Stimulated activated CD4-positive, alpha-beta T cell treated with anti-CD3 and anti-CD28 coated beads, Interleukin-4, amount 100 ng/mL, for 1 hour (primary cell): ENCODE results near the gene ACIN1.

Source experiments
- DNase-seq: peaks from one replicate; pipeline ENCODE4 v3.0.0-alpha.2; 2020

Gene ACIN1

DNA sequence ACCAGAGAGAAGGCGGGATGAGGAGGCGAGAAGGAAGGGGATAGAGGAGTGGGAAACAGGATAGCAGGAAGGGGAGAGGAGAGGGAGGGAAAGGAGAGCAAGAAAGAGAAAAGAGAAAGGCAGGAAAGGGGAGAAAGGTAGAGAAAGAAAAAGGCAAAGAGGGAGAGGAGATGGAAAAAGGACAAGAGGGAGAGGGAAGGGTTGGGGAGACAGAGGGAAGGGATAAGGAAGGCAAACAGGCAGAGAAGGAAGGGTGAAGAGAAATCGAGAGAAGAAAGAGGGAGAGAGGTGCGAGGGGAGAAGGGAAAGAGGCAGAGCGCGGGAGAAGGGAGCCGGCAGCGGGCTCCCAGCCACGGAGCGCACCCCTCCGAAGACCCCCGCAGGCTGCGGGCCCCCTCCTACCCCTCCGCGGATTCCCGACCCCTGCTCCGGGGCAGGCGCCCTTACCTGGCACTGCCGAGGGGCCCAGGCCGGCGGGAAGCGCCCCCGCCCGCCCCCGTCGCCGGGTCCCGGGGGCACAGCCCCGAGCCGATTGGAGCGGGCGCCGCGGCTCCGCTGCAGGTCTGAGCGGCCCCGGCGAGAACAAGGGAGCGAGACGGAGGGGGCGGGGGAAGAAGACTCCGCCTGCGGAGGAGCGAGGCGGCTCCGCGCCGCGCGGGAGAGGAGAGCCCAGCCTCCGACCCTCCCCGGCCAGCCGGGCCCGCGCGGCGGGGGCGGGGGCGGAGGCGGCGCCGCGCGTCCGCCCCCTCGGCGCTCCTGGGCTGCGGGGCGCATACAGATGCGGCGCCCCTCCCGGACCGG is 37.8 kb downstream of the ACIN1 start, which contains the start of gene CDH24:
CDH24 (minus strand) TSS at position 565 of the 801 bp plus-strand sequence. CDS start 1,787 bp downstream, outside the sequence.
- DNase-seq: peak; percentile 69

DNA sequence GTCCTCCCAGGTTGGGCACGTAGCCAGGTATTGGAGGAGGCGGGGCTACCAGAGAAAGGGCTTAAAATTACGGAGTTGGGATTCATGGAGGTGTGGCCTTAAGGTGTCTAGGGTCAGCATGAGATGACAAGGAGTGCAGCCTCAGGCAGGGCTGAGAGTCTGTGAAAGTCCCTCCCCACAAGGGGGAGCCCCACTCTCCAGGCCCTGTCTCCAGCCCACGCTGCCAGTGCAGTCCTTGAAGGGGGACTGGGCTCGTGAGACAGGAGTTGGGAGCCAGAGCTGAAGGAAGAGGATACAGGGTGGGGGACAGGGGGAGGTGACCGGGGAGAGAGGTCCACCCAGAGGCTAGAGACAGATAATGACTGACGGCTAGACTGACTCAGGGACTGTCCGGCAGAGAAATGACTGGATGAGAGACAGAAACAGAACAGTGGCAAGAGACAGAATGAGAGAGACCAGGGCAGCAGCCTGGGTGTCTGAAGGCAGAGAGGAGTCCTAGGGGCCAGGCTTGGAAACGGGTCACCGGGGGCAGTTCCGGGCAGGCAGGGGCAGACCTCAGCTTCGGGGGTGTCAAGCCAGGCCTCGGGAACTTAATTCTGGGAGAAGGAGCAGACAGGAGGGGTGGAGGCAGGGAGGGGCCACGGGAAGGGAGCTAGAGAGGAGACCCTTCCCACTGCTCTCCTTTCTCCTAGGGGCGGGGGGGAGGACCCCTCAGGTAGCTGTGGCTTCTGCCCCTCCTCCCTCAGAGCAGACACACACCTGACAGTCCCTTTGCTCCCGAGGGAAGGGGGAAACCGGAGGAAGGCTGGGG is 38.6 kb downstream of the ACIN1 start:
- DNase-seq: peak; percentile 68

DNA sequence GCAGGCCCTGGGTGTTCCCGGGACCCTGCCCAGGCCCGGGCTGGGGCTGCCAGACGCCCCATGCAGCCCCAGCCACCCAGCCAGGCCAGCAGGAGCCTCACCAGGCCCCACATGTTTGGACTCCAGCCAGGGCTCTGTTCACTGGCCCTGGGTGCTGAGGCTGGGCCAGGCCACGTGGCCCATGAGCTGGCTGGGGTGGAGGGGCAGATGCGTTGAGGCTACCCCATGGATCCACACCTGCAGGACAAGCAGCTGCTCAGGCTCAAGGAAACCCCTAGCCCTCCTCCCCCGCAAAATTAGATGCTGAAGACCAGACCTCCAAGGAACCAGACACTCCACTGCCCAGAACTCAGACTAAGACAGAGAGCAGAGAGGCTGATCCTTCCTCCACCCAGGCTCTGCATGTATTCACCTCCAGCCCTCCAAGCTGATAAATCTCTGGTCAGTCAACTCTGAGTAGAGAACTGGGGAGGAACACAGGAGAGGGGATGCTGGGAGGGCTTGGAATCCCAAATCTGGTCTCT is 39.3 kb downstream of the ACIN1 start:
- no peak for DNase-seq

DNA sequence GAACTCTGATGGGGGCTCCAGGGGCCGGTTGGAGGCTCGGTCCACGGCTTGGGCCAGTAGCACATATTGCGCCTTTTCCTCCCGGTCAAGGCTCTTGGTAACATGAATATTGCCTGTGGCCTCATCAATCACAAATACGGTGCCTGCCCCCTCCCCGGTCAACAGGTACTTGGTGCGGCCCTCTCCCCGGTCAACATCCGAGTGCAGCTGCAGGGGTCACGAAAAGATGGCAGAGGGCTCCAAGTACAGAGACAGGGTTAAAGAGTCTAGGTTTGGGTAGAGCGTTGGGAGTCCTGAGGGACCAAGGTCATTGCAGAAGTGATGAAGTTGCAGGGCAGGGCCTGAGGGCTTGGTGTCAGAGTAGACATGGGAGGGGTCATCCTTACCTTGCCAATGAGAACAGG is 39.8 kb downstream of the ACIN1 start:
- no peak for DNase-seq

DNA sequence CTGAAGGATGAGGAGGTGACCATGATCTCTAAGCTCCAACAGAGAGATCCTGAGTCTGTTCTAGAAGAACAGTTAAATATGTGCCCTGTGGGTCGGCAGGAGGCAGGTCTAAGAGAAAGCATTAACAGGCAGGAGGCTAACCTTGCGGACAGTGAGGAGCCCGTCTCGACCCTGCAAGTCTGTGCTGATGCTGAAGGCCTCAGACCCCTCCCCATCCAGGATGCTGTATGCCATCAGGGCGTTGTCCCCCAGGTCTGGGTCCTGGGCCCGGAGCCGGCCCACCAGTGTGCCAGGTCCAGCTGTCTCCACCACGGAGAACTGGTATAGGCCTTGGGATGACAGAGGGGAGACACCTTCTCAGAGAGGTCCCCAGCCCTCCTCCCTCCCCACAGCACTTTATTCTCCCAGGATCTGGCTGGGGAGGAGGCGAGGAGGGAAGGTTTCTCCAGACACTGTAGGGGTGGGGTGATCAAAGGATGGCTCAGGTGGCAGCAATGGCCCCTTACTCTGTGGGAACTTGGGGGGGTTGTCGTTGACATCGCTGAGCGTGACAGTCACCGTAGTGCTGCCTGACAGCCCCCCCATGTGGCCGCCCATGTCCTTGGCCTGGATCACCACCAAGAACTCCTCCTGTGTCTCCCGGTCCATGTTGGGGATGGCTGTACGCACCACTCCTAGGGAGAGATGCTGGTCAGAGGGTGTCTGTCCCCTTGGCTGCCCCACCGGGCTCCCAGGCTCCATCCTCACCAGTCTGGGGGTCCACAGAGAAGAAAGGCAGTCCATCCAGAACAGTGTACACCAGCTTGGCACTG is 40.7 kb downstream of the ACIN1 start:
- DNase-seq: peak; percentile 39

DNA sequence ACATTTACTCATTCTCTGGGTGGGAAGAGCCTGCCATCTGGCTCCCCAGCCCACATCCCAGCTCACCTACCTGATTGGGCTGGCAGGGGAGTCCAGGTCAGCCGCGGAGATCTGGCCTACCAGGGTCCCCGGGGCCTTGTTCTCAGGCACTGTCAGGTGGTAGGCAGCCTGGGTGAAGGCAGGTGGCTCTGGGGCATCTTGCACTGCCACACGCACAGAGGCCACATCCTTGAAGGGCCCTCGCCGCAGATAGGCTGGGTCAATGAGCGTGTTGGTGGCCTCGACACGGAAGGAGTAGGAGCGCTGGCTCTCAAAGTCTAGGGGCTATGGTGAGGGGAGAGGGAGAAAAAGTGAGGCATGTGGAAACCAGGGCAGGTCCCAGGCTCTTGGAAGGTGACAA is 41.5 kb downstream of the ACIN1 start:
- no peak for DNase-seq

DNA sequence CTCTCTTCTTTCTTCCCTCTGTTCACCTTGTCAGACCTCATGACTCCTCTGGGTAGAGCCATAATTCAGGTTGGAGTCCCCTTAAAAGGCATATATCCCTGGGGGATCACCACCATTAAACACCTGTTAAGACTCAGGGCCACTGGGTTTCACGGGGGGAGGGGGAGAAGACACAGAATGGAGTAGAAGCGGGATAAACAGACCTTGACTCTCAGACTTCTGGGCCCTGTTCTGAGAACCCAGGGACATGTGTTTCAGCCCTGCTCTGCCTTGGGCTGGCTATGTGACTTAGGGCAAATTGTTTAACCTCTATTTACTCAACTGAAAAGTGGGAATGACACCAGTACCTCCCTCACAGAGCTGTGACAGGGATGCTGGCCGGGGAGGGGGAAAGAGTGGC is 42.3 kb downstream of the ACIN1 start:
- no peak for DNase-seq

DNA sequence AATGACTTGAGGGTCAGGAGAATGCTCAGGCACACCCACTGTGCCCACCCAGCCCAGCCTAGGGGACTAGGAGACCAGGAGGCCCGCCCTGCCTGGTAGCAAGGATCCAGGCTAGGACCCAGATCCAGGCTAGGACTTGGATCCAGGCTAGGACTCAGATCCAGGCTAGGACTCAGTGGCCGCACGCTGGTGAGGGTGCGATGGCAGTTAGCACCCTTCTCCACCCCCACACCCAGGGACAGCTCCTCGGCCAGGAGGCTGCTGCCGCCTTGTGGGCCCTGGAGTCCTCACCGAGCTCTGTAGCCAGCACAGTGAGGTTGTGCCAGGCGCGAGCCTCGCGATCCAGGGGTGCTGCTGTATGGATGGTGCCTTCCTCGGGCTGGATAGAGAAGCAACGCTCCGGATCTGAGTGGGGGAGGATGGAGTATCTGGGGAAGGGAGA is 42.7 kb downstream of the ACIN1 start:
- DNase-seq: no peak

DNA sequence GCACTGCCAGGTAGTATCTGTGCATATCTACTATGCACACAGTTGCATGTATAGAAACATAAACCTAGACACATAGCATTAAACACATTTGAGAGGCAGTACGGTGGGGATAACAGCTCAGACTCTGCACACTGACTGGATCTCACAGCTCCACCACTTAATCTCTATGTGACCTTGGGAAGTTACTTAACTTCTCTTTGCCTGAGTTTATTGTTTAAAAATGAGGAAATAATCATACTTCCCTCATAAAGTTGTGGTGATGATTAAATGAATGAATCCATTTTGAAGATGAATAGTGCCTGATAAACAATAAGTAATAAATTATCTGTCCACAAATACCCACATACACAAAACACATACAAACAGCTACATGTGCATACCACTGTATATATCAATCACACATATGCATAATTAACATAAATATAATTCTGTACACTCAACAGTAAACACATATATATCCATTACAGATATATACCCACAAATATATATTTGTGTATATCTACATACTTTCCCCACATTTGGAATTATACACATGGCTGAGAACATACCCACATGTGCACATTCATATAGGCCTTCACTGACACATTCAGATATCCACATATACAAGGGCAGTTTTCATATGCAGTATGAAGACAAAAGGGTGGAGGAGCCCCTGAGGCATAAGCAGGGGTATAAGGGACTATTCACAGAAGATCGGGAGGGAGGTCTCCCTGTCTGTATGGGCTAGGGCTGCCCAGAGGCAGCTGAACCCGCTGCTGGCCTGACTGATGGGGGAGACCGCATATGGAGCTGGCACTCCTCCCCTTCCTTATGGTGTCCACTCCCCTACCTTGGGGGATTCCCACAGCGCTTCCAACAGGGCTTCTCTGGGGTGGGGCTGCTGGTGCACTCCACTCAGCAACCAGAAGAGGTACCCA is 43.5 kb downstream of the ACIN1 start:
- DNase-seq: no peak

DNA sequence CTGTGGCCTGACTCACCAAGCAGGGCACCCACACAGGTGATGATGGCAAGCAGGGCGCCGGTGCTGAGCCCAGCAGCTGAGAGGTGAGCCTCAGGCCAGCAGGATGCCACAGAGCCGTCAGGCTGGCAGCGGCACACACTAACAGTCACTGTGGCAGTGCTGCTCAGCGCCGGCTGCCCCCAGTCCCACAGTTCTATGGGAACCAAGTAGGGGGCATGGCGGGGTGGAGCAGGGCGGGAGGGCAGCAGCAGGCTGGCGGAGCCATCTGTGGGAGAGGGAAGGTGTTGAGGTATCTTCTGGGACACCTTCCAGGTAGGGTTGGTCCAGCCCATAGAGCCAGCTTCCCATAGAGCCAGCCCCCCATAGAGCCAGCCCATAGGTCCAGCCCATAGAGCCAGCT is 45.9 kb downstream of the ACIN1 start:
- DNase-seq: no peak

DNA sequence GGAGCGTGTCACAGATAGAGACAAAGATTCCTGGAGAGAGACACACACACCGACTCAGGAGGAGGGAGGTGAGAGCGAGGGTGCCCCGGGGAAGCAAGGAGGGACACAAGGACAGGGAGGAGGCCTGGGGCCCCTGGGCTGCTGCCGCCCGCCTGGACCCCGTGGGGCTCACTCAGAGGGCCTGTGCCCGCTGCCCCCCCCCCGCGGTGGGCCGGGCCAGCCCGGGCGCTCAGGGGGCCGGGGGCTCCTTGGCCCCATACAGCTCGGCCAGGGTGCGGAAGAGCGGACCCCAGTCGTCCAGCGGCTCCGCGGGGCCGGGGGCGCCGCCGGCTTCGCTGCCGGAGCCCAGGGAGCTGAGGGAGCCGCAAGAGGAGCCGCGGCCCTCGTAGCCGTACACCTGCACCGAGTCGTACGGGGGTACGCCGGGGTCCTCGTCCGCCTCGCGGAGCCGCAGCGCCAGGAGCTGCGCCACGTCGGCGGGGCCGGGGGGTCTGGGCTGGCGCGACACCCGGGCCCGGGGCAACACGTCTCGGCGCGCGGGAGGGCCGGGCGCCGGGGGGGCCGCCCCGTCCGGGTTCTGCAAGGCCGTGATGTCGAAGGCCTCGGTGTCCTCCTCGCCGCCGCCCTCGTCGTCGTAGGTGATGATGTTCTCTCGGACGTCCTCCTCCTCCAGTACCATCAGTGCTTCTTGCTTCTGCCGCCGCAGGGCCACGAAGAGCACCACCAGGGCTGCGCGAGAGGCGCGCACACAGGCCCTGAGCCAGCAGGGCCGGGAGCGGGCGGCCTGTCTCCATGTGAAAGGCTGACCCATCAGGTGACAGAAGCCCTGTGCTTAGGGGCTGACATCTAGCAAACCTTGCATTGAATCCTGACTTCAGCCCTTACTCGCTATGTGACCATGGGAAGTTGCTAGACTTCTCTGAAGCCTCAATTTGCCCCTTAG is 46.9 kb downstream of the ACIN1 start:
- DNase-seq: no peak

DNA sequence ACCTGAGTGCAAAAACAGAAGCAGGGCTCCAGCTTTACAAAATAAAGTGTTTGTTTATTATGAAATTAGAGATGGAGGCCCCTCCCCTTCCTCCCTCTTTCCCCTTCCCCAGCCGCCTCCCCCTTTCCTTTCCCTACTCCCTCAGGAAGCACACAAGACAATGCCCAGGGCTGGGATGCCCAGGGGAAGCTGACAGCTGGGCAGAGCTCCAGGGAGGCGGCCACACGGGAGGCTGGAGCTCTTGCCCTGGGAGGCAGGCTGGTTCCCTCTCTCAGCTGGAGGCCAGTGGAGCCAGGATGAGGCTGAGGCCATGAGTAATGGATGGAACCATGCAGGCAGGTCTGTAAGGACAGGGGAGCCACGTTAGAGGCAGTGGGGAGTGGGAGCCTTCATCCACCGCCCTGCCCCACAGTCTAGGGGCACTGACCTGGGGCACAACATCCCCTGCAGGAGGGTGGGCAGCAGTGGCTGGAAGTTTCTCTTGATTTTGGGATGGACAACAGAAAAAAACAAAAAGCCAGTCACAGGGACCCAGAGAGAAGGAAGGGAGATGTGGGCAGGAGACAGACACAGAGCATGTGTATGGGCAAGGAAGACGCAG is 47.8 kb downstream of the ACIN1 start:
- DNase-seq: no peak

DNA sequence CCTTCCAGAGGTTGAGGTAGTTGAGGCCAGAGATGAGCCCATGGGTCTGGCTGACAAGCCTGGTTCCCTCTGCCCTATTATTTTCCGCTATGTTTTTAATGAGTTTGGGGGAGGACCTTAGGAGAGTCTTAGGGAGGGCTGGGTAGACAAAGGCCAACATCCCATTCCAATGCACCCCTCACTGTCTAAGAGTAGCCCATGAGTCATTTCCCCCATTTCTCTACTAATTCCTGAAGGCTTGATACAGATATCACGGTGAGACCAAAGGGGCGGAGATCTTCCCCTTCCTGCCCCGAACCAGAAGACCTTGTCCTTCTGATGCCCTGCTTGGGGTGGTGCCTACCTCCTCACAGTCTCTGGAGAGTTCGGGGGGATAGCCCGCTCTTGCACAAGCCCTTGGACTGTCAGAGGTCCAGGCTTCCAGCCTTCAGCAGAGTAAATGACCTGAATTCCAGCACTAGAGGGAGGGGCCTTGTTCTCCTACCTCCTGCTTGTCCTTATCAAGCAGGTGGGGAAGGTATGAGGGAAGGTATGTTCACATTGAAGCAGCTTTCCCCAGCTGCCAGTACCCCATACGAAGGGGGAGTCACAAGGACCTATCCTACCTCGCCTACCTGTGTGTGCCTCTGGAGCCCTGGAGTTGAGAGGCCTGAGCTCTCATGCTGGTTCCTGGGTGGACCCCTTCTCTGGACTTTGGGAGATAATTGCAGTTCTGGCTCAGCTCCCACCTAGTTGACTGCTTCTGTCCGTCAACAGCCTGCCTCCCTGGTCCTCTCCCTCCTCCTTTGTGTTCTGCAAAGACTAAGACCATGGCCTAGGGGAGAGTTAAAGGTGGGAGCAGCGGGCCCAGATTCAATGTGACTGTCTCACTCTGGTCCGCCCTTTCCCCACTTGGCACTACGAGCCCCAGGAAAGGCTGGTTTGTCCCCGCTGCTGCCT is 49.2 kb downstream of the ACIN1 start:
- no peak for DNase-seq

DNA sequence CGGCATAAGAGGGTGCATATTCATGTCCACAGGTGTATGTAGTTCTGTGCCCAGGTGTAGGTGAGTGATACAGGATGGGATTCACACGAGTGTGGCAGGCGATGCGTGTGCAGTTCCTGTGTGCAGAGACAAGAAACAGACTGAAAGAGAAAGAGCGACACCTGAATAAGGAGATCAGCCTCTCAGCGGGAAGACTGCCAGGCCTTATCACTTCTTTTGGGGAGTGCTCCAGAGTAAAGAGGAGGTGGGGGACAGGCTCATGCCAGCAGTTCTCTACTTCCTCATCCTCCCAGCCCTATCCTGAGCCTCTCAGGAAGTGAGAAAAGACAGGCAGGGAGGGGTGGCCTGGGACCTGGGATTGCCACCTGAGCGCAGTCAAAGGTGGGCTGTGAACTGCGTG is 50.1 kb downstream of the ACIN1 start:
- DNase-seq: no peak

DNA sequence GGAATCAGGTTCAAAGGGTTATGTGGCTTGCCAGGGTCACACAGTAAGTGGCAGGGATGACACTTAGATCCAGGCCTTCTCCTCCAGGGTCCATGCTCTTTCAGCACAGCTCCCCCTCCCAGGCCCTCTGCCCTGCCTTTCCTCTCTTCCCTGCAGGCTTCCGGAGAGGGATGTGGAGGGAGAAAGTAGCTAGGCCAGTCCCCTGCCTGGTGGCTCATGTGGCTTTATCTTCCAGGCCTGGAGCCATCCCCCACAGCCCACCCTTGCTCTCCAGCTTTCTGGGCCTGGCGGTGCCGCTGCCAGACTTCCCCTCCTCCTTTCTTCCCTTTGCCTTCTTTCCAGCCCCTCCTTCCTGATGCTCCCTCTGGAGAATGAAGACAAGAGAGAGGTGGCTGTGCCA is 51.2 kb downstream of the ACIN1 start:
- no peak for DNase-seq

DNA sequence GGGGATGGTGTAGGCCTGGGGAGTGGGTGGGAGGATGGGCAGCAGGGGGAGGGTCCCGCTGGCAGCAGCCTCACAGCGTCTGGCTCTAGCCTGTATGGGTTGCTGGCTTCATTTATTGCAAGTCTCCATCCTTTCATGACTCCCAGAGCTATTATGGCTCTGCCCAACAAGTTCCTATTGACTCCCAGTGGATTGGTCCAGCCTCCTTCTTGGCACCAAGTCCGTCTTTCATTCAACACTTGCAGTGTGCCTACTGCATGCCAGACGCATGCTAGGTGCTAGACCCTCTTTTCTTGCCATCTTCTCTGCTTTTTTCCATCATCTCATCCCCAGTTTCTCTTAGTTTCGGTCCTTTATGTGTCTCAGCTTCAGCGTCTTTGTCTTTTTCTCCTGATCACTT is 51.8 kb downstream of the ACIN1 start:
- no peak for DNase-seq

DNA sequence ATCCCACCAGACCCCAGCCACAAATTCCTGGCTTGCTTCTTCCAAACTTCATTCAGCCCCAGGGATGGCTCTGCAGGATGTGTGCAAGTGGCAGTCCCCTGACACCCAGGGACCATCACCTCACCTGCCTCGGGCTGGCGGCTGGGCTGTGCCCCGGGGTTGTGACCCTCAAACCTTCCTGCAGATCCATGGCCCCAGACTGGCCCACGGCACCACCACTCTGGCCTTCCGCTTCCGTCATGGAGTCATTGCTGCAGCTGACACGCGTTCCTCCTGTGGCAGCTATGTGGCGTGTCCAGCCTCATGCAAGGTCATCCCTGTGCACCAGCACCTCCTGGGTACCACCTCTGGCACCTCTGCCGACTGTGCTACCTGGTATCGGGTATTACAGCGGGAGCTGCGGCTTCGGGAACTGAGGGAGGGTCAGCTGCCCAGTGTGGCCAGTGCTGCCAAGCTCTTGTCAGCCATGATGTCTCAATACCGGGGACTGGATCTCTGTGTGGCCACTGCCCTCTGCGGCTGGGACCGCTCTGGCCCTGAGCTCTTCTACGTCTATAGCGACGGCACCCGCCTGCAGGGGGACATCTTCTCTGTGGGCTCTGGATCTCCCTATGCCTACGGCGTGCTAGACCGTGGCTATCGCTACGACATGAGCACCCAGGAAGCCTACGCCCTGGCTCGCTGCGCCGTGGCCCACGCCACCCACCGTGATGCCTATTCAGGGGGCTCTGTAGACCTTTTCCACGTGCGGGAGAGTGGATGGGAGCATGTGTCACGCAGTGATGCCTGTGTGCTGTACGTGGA is 52.6 kb downstream of the ACIN1 start, which contains the start of gene PSMB11:
PSMB11 (plus strand) TSS at position 51 of the 804 bp plus-strand sequence; CDS start at position 65, 14 bp downstream.
- no peak for DNase-seq

DNA sequence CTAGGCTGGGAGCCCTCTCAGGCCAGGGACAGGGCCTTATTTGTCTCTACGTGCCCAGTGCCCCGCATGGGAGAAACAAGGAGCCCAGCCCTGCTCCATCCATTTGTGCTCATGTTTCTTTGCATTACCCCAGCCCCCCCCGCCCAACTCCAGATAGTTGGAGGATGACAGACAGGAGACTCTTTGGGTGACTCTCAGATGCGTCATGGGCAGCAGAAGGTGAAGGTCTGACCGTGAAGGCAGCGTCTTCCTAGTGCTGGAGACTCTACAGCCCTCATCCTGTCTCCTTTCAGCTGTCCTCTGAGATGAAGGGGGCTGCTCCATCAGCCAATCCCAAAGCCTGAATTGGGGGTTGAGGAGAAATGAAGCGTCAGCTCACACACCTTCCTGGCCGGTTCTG is 53.2 kb downstream of the ACIN1 start:
- DNase-seq: no peak
